Measurements from ENCODE around the gene PHACTR3. TPM values are rescaled to one million over a fixed set of nuclear protein-coding genes. Genes with fewer than 3 reads are reported as not detected.

Gene PHACTR3
- total and polyA plus RNA-seq, 2 experiments from 2014 or later, result 0.45 to 0.61 TPM

DNA sequence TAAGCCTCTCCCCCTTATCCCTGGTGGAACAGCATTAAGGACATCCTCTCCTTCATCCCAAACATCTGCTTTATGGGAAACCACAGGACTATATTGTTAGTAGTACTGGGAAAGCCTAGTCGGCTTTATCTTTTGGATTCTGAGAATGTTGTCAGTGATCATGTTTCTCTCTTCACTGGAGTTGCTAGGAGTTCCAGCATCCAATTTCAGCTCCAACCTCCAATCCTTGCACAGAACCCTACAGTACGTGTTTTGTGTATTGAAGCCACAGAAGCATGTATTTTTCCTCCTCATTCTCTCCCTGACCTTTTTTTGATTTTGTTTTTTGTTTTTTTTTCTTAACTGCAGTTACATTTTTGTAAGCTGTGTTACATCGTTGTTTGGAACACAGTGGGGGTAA is 84.0 kb downstream of the PHACTR3 start:
- Mint-ChIP-seq H3K27ac (no peak overlapping the region), H3K4me1 (peaks cover 4% of the 10 kb centered on the region; the same call in 1 of the 3 replicates), H3K4me3 (no peak overlapping the region), H3K27me3 (ENCODE audit: insufficient read depth, low read depth, poor library complexity) (peaks cover 9% of the 10 kb centered on the region), H3K36me3 (ENCODE audit: low read depth) (no peaks in the 10 kb centered on the region), H3K9me3 (no peaks in the 10 kb centered on the region)
- Histone ChIP-seq H3K4me2 (no peak overlapping the region), H4K20me1 (replicated peaks; ENCODE audit: insufficient read depth) (no peaks in the 10 kb centered on the region), H3K4me3 (no peak overlapping the region), H3K4me1 (ENCODE audit: insufficient read depth) (no peaks in the 10 kb centered on the region), H3K27ac (ENCODE audit: low read depth) (no peak overlapping the region), H3F3A (replicated peaks; ENCODE audit: low read depth) (no peaks in the 10 kb centered on the region), H2AFZ (no peak overlapping the region), H3K36me3 (ENCODE audit: insufficient read depth) (no peaks in the 10 kb centered on the region), H3K9me2 (ENCODE audit: insufficient read depth) (peaks cover 5% of the 10 kb centered on the region; the same call in 1 of the 2 replicates), H3K79me2 (replicated peaks; ENCODE audit: insufficient read depth) (no peaks in the 10 kb centered on the region), H3K27me3 (ENCODE audit: insufficient read depth) (no peaks in the 10 kb centered on the region)
- no peak for DNase-seq (ENCODE audit: low spot score)
- no peak for ATAC-seq
- TF ChIP-seq ZNF331 (CRISPR knock-in tag; IDR thresholded peaks at IDR 0.05; ENCODE audit: low read depth) (no peak), NANOG (IDR thresholded peaks at IDR 0.05; ENCODE audit: borderline replicate concordance) (no peak), POLR2AphosphoS5 (IDR thresholded peaks at IDR 0.05; ENCODE audit: low read depth) (no peak), EZH2 (IDR thresholded peaks at IDR 0.05; ENCODE audit: low read depth, unreplicated experiment) (no peak), EZH2phosphoT487 (IDR thresholded peaks at IDR 0.05; ENCODE audit: unreplicated experiment) (no peak), STAT1 (IDR thresholded peaks at IDR 0.05; ENCODE audit: unreplicated experiment) (no peak), JUNB (IDR thresholded peaks at IDR 0.05; ENCODE audit: unreplicated experiment) (no peak)
- TF ChIP-seq, protein P1, sequence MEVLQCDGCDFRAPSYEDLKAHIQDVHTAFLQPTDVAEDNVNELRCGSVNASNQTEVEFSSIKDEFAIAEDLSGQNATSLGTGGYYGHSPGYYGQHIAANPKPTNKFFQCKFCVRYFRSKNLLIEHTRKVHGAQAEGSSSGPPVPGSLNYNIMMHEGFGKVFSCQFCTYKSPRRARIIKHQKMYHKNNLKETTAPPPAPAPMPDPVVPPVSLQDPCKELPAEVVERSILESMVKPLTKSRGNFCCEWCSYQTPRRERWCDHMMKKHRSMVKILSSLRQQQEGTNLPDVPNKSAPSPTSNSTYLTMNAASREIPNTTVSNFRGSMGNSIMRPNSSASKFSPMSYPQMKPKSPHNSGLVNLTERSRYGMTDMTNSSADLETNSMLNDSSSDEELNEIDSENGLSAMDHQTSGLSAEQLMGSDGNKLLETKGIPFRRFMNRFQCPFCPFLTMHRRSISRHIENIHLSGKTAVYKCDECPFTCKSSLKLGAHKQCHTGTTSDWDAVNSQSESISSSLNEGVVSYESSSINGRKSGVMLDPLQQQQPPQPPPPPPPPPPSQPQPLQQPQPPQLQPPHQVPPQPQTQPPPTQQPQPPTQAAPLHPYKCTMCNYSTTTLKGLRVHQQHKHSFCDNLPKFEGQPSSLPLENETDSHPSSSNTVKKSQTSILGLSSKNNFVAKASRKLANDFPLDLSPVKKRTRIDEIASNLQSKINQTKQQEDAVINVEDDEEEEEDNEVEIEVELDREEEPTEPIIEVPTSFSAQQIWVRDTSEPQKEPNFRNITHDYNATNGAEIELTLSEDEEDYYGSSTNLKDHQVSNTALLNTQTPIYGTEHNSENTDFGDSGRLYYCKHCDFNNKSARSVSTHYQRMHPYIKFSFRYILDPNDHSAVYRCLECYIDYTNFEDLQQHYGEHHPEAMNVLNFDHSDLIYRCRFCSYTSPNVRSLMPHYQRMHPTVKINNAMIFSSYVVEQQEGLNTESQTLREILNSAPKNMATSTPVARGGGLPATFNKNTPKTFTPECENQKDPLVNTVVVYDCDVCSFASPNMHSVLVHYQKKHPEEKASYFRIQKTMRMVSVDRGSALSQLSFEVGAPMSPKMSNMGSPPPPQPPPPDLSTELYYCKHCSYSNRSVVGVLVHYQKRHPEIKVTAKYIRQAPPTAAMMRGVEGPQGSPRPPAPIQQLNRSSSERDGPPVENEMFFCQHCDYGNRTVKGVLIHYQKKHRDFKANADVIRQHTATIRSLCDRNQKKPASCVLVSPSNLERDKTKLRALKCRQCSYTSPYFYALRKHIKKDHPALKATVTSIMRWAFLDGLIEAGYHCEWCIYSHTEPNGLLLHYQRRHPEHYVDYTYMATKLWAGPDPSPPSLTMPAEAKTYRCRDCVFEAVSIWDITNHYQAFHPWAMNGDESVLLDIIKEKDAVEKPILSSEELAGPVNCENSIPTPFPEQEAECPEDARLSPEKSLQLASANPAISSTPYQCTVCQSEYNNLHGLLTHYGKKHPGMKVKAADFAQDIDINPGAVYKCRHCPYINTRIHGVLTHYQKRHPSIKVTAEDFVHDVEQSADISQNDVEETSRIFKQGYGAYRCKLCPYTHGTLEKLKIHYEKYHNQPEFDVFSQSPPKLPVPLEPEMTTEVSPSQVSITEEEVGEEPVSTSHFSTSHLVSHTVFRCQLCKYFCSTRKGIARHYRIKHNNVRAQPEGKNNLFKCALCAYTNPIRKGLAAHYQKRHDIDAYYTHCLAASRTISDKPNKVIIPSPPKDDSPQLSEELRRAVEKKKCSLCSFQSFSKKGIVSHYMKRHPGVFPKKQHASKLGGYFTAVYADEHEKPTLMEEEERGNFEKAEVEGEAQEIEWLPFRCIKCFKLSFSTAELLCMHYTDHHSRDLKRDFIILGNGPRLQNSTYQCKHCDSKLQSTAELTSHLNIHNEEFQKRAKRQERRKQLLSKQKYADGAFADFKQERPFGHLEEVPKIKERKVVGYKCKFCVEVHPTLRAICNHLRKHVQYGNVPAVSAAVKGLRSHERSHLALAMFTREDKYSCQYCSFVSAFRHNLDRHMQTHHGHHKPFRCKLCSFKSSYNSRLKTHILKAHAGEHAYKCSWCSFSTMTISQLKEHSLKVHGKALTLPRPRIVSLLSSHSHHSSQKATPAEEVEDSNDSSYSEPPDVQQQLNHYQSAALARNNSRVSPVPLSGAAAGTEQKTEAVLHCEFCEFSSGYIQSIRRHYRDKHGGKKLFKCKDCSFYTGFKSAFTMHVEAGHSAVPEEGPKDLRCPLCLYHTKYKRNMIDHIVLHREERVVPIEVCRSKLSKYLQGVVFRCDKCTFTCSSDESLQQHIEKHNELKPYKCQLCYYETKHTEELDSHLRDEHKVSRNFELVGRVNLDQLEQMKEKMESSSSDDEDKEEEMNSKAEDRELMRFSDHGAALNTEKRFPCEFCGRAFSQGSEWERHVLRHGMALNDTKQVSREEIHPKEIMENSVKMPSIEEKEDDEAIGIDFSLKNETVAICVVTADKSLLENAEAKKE (CRISPR knock-in tag; IDR thresholded peaks at IDR 0.05), result no peak
- TF ChIP-seq, protein P2, sequence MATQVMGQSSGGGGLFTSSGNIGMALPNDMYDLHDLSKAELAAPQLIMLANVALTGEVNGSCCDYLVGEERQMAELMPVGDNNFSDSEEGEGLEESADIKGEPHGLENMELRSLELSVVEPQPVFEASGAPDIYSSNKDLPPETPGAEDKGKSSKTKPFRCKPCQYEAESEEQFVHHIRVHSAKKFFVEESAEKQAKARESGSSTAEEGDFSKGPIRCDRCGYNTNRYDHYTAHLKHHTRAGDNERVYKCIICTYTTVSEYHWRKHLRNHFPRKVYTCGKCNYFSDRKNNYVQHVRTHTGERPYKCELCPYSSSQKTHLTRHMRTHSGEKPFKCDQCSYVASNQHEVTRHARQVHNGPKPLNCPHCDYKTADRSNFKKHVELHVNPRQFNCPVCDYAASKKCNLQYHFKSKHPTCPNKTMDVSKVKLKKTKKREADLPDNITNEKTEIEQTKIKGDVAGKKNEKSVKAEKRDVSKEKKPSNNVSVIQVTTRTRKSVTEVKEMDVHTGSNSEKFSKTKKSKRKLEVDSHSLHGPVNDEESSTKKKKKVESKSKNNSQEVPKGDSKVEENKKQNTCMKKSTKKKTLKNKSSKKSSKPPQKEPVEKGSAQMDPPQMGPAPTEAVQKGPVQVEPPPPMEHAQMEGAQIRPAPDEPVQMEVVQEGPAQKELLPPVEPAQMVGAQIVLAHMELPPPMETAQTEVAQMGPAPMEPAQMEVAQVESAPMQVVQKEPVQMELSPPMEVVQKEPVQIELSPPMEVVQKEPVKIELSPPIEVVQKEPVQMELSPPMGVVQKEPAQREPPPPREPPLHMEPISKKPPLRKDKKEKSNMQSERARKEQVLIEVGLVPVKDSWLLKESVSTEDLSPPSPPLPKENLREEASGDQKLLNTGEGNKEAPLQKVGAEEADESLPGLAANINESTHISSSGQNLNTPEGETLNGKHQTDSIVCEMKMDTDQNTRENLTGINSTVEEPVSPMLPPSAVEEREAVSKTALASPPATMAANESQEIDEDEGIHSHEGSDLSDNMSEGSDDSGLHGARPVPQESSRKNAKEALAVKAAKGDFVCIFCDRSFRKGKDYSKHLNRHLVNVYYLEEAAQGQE (IDR thresholded peaks at IDR 0.05; ENCODE audit: unreplicated experiment), result no peak
- TF ChIP-seq, protein P3, sequence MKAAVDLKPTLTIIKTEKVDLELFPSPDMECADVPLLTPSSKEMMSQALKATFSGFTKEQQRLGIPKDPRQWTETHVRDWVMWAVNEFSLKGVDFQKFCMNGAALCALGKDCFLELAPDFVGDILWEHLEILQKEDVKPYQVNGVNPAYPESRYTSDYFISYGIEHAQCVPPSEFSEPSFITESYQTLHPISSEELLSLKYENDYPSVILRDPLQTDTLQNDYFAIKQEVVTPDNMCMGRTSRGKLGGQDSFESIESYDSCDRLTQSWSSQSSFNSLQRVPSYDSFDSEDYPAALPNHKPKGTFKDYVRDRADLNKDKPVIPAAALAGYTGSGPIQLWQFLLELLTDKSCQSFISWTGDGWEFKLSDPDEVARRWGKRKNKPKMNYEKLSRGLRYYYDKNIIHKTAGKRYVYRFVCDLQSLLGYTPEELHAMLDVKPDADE (IDR thresholded peaks at IDR 0.05), result no peak
